SU-DHL-6 (cell line): ENCODE data around the gene FN1.

Experiments
- CTCF ChIP-seq: fragments of 200-600 bp; sonication (generic); IDR thresholded peaks from one replicate; pipeline ENCODE4 v1.5.1; 2017; ENCODE audit warnings: antibody characterized with exemption, mild to moderate bottlenecking, low read length, moderate library complexity; ENCODE audit not compliant: insufficient read depth, poor library complexity, severe bottlenecking
- EZH2phosphoT487 ChIP-seq: fragments of 200-600 bp; sonication (generic), shearing (Covaris generic); conservative IDR thresholded peaks from 2 replicates; pipeline ENCODE4 v1.6.1; 2018; ENCODE audit warnings: mild to moderate bottlenecking, antibody characterized with exemption, low read length, moderate library complexity, mixed read lengths

- TF ChIP-seq CTCF, result no peak
- TF ChIP-seq EZH2phosphoT487, result no peak
Observed at GRCh38 chr2:215418064-215418963, 17.6 kb downstream of the FN1 start.
